ENCODE data around the gene MAGEB2.
"Not testable (repeated sequence)": the region's sequence is repeated elsewhere in the genome, so short reads cannot be mapped to it uniquely, and the experiment has no call there.

Gene MAGEB2, protein sequence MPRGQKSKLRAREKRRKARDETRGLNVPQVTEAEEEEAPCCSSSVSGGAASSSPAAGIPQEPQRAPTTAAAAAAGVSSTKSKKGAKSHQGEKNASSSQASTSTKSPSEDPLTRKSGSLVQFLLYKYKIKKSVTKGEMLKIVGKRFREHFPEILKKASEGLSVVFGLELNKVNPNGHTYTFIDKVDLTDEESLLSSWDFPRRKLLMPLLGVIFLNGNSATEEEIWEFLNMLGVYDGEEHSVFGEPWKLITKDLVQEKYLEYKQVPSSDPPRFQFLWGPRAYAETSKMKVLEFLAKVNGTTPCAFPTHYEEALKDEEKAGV

DNA sequence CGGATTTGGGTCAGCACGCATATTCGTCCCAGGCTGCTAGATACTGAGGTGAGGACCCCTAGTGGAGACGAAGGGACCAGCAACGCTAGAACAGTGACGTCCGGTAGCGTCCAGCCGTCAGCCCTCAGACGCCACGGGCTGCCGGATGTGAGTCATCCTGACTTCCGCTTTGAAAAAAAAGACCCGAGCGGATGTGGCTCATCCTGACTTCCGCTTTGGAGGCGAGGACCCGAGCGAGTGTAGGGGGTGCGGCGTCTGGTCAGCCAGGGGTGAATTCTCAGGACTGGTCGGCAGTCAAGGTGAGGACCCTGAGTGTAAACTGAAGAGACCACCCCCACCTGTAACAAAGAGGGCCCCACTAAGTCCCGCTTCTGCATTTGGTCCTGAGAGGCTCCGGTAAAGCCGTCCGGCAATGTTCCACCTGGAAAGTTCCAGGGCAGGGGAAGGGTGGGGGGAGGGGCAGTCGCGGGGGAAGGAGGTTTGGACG lies at the start of gene MAGEB2:
TSS of gene MAGEB2 (plus strand) at position 207 of the 487 bp plus-strand sequence. CDS start 3,018 bp downstream, outside the sequence.
- DNase-seq, result no peak
- in situ Hi-C loops (cut with MboI; ENCODE audit: low pct_unique_long_range_greater_than_20kb, low sequenced_read_pairs), result no loop called here

DNA sequence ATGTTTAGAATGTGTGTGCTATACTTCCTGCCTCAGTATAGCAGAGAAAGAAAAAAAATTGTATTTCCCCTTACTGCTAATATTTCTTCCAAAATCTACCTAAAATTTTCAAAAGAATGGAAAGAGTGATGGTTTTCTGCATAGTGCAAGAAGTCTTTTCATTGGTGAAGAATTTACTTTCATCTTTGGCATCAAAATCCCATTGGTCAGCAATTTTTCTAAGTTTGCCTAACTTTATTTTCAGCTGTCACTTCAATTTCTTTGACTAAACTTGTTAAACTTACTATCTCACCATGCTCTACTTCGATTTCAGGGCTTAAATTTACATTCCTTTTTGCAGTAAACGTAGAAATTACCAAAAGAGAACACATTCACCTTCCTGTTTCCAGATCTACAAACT lies 44.5 kb upstream of the MAGEB2 start:
- in situ Hi-C loops (cut with MboI; ENCODE audit: low pct_unique_long_range_greater_than_20kb, low sequenced_read_pairs), result no loop called here
- no peak for DNase-seq

DNA sequence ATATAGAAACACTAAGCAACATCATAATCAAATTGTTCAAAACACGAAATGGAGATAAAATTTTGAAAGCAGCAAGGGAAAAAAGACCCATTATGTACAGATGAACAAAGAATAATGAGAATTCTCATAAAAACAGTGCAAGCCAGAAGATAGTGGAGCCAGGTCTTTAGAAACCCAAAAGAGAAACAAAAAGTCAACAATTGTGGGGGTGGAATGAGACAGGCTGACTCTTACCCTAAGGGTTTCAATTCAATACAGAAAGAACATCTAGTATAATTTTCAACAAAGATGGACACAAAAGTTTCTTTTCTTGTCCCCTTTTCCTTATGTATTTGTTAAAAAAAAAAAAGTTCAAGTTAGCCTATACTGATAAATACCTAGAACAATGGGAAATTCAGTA lies 34.0 kb upstream of the MAGEB2 start:
- in situ Hi-C loops (cut with MboI; ENCODE audit: low pct_unique_long_range_greater_than_20kb, low sequenced_read_pairs), result no loop called here
- DNase-seq, result no peak

- in situ Hi-C loops (cut with MboI; ENCODE audit: low pct_unique_long_range_greater_than_20kb, low sequenced_read_pairs), result no loop called here
- DNase-seq, result no peak
These were observed 31.8 kb upstream of the MAGEB2 start for GRCh38 chrX:30183554-30183953.

- no peak for DNase-seq
- in situ Hi-C loops (cut with MboI; ENCODE audit: low pct_unique_long_range_greater_than_20kb, low sequenced_read_pairs), result no loop called here
These were observed 24.9 kb upstream of the MAGEB2 start for GRCh38 chrX:30190426-30190825.

DNA sequence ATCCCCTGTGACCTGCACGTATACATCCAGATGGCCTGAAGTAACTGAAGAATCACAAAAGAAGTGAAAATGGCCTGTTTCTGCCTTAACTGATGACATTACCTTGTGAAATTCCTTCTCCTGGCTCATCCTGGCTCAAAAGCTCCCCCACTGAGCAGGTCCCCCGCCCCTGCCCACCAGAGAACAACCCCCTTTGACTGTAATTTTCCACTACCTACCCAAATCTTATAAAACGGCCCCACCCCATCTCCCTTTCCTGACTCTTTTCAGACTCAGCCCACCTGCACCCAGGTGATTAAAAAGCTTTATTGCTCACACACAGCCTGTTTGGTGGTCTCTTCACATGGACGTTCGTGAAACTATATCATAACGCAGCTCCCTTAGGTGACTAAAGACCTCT lies 21.5 kb upstream of the MAGEB2 start:
- in situ Hi-C loops (cut with MboI; ENCODE audit: low pct_unique_long_range_greater_than_20kb, low sequenced_read_pairs); DNase-seq: not testable (repeated sequence)

GRCh38 chrX:30196322-30196721 lies 19.0 kb upstream of the MAGEB2 start:
- peak; percentile 5 for DNase-seq
- in situ Hi-C loops (cut with MboI; ENCODE audit: low pct_unique_long_range_greater_than_20kb, low sequenced_read_pairs), result no loop called here

- DNase-seq, result no peak
- in situ Hi-C loops (cut with MboI; ENCODE audit: low pct_unique_long_range_greater_than_20kb, low sequenced_read_pairs), result no loop called here
These were observed 3.2 kb upstream of the MAGEB2 start for GRCh38 chrX:30212172-30212571.

DNA sequence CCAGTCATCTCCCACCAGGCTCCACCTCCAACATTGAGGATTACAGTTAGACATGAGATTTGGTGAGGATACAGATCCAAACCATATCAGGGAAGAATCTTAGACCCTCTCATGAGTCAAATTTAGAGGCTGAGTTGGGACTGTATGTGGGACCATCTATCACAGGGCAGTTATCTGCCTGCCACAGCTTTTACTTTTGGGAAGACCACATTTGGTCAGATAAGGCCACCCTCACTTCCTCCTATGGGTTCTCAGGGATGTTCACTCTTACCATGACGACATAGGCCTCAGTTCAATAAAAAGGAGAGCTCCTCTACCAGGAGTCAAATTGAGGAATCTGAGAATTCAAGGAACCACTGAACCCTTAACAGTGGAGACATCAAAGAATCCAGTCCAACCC lies 2.1 kb downstream of the MAGEB2 start:
- no peak for DNase-seq
- in situ Hi-C loops (cut with MboI; ENCODE audit: low pct_unique_long_range_greater_than_20kb, low sequenced_read_pairs), result no loop called here

- DNase-seq, result no peak
- in situ Hi-C loops (cut with MboI; ENCODE audit: low pct_unique_long_range_greater_than_20kb, low sequenced_read_pairs), result no loop called here
These were observed 4.0 kb downstream of the MAGEB2 start for GRCh38 chrX:30219372-30219771.

GRCh38 chrX:30220661-30221060 lies 5.3 kb downstream of the MAGEB2 start:
- DNase-seq, result no peak
- in situ Hi-C loops (cut with MboI; ENCODE audit: low pct_unique_long_range_greater_than_20kb, low sequenced_read_pairs), result no loop called here

GRCh38 chrX:30224536-30224935 lies 9.2 kb downstream of the MAGEB2 start:
- no peak for DNase-seq
- in situ Hi-C loops (cut with MboI; ENCODE audit: low pct_unique_long_range_greater_than_20kb, low sequenced_read_pairs), result no loop called here

DNA sequence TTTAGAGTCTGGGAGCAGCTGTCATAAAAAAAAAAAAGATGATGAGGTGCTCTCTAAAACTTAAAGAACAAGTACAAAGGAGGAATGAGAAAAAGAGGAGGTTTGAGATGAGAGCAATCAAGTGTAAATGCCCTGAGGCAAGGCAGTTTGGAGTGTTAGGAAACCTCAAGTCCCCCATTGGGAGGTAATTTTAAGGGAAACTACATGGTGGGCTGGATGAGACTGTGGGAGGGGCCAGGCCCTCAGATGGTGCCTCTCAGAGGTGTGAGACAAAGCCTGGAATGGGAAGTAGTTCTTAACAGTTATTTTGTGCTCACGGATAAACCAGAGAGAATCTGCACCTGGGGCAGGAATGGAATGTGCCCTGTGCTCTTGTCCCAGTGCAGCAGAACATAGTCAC lies 13.2 kb downstream of the MAGEB2 start:
- no peak for DNase-seq
- in situ Hi-C loops (cut with MboI; ENCODE audit: low pct_unique_long_range_greater_than_20kb, low sequenced_read_pairs), result no loop called here

DNA sequence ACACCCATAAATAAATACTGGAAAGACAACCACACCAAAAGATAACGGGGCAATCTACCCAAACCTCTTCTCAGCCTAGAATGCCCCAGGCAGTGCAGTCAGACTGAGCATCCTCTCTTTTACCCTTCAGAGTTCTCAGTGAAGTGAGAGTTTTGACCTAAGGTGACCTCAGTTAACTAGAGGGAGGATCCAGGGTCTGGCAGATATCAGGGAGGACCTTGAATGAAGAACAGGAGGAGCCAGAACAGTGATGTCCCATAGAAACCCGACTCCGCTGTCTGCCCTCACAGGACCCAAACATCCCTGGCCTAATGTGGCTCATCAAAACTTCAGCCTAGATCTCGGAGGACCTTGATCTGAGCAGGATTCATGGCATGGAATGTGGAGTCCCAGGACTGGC lies 15.0 kb downstream of the MAGEB2 start, which contains the start of gene MAGEB3:
TSS of gene MAGEB3 (plus strand) at position 263 of the 400 bp plus-strand sequence. CDS start 5,268 bp downstream, outside the sequence.
- no peak for DNase-seq
- in situ Hi-C loops (cut with MboI; ENCODE audit: low pct_unique_long_range_greater_than_20kb, low sequenced_read_pairs), result no loop called here

- in situ Hi-C loops (cut with MboI; ENCODE audit: low pct_unique_long_range_greater_than_20kb, low sequenced_read_pairs), result no loop called here
- no peak for DNase-seq
These were observed 26.5 kb downstream of the MAGEB2 start, which contains the start of gene MAGEB4 for GRCh38 chrX:30241724-30242415. Gene MAGEB4 (plus strand): TSS chrX:30242000. CDS start chrX:30242136, 136 bp downstream.

DNA sequence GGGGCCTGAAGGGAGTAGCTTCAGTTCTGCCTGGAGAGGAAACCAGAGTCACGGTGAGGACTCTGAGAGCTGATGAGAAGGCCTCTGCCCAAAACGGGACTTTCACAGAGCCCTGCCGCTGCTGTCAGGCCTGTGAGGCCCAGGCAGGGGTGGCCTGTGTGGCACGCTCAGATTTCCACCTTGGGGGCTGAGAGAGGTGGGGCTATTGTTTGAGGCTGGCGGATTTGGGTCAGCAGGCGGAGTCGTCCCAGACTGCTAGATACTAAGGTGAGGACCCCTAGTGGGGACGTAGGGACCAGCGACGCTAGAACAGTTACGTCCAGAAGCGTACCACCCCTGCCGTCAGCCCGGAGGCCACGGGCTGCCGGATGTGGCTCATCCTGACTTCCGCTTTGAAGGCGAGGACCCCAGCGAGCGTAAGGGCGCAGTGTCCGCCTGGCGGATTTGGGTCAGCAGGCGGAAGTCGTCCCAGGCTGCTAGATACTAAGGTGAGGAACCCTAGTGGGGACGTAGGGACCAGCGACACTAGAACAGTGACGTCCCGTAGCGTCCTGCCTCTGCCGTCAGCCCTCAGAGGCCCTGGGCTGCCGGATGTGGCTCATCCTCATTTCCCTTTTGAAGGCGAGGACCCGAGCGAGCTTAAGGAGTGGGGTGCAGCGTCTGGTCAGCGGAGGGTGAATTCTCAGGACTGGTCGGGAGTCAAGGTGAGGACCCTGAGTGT lies 31.6 kb downstream of the MAGEB2 start, which contains the start of gene MAGEB1:
TSS of gene MAGEB1 (plus strand) at position 378 of the 721 bp plus-strand sequence. CDS start 3,348 bp downstream, outside the sequence.
- in situ Hi-C loops (cut with MboI; ENCODE audit: low pct_unique_long_range_greater_than_20kb, low sequenced_read_pairs), result no loop called here
- DNase-seq, result no peak

GRCh38 chrX:30248854-30249253 lies 33.5 kb downstream of the MAGEB2 start:
- no peak for DNase-seq
- in situ Hi-C loops (cut with MboI; ENCODE audit: low pct_unique_long_range_greater_than_20kb, low sequenced_read_pairs), result no loop called here

DNA sequence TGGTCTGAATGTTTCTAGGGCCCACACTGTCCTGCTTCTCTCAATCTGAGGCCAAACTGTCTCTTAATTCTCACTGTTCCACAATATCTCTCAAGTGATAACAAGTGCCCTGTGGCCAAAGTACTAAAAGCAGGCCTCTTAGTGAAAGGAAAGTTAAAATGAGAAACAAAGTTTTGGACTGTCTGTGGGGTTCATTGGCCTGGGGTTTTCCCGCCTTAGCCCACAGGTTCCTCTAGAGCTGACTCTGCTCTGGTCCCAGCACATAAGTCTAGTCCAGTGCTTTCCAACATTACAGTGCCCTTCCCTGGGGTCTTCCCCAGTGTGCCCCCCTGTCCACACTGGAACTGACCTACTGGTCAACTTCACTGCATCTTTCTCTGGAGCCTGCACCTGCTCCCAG lies 37.9 kb downstream of the MAGEB2 start:
- in situ Hi-C loops (cut with MboI; ENCODE audit: low pct_unique_long_range_greater_than_20kb, low sequenced_read_pairs), result no loop called here
- no peak for DNase-seq

DNA sequence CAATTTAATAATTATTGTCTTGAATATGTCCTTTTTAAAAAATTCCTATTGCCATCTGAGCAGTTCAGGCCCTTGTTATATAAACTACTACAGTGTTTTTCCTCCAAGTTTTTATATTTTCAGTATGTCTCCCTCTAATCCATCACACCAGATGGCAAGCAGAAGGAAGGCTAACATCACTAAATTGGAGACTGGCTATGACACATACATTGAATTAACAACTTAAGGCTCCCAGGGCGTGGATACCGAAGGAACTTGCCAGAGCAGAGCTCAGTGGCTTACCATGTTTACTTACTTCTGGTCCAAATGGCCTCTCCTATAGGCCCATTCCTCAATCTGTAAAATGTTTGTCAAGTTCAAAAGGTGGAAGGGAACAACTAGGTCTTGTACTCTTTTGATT lies 44.6 kb downstream of the MAGEB2 start:
- no peak for DNase-seq
- in situ Hi-C loops (cut with MboI; ENCODE audit: low pct_unique_long_range_greater_than_20kb, low sequenced_read_pairs), result no loop called here

DNA sequence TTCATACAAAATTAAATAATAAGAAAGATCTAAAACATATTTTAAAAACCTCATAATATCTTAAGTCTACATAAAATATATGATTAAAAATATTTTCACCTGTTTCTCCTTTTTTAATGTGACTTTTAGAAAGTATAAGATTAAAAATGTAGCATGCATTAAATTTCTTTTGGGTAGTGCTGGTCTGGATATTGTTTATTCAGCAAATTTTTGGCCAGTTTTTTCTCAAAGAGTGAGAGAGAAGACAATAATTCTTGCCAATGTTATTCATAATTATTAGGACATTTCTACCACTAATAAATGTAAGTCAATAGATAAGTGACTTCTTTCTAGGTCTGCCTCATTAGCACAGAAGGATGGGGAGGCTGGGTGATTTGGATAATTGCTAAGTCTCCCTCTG lies 45.6 kb downstream of the MAGEB2 start:
- no peak for DNase-seq
- in situ Hi-C loops (cut with MboI; ENCODE audit: low pct_unique_long_range_greater_than_20kb, low sequenced_read_pairs), result no loop called here
